Stomach (tissue), 9 donors: ENCODE results near the gene HDHD3. TPM values are rescaled to one million over a fixed set of nuclear protein-coding genes. Genes with fewer than 3 reads are reported as not detected.

Source experiments
- DNase-seq, 2 donors: peaks; one replicate each; pipeline versions ENCODE4 v3.0.0 to v3.0.0-alpha.2; 2013 to 2019
- H3K27ac ChIP-seq, 5 donors: fragments of 200-600 bp in 4 of 5; sonication (generic) in 4 of 5; one replicate each; pipeline ENCODE4 v1.5.1; 2013 to 2019; ENCODE audit warnings: mild to moderate bottlenecking in 1 of 5, moderate library complexity in 1 of 5
- H3K27me3 ChIP-seq, 3 donors: fragments of 200-600 bp; sonication (generic); one replicate each; pipeline ENCODE4 v1.5.1; 2017 to 2019; ENCODE audit warnings: mixed run types in 1 of 3
- H3K36me3 ChIP-seq, 4 donors: fragments of 200-600 bp; sonication (generic); 1 replicate in 3 of 4; 2 replicates in 1 of 4; pipeline ENCODE4 v1.5.1; 2016 to 2019
- H3K4me1 ChIP-seq, 4 donors: fragments of 200-600 bp; sonication (generic); one replicate each; pipeline ENCODE4 v1.5.1; 2016 to 2019
- H3K4me3 ChIP-seq, 4 donors: fragments of 200-600 bp; sonication (generic) in 3 of 4; one replicate each; pipeline ENCODE4 v1.5.1; 2016 to 2019; ENCODE audit warnings: mild to moderate bottlenecking in 1 of 4
- H3K9me3 ChIP-seq, 4 donors: fragments of 200-600 bp; sonication (generic); one replicate each; pipeline ENCODE4 v1.5.1; 2016 to 2019
- EP300 ChIP-seq: sonication (generic); formaldehyde crosslinking; IDR thresholded peaks from one replicate; pipeline ENCODE4 v1.6.1; 2017; ENCODE audit warnings: antibody characterized with exemption
- POLR2A ChIP-seq, 4 donors: fragments of 450-650 bp; IDR thresholded peaks; one replicate each; pipeline ENCODE4 v1.6.1; 2016; ENCODE audit warnings: antibody characterized with exemption in 4 of 4, control low read depth in 2 of 4, mild to moderate bottlenecking in 1 of 4, moderate library complexity in 1 of 4
- POLR2AphosphoS5 ChIP-seq, 3 donors: sonication (generic); formaldehyde crosslinking; IDR thresholded peaks; one replicate each; pipeline ENCODE4 v1.6.1; 2016; ENCODE audit warnings: antibody characterized with exemption in 3 of 3
- WGBS, 5 donors: extraction: QIAGEN DNeasy Blood & Tissue Kit in 3 of 5; methylation state at CpG; one replicate each; pipeline versions ENCODE4 v1.1.5 to v1.1.7; 2013 to 2018; 5-methylcytosine and 5-hydroxymethylcytosine counted together
- intact Hi-C: fragments of 100-400 bp; cut with DNase I; formaldehyde crosslinking; loops from one replicate; pipeline ENCODE4 v1.15.1; 2023; ENCODE audit warnings: low total_unique reads
- polyA plus RNA-seq, 3 donors: library from polyadenylated mRNA; stranded (reverse); fragments of 200-250 nt; gene quantifications; one replicate each; pipeline ENCODE4 v1.2.3, GENCODE V29; 2013
- total RNA-seq, 5 donors: library from RNA; depleted of rRNA; stranded (reverse); fragments of >200 nt; gene quantifications; one replicate each; pipeline versions ENCODE4 v1.1.0 to v1.2.3, GENCODE V29; 2014 to 2016
- TF ChIP-seq, protein P1 (sequence below), 7 experiments: fragments of 450-650 bp in 4 of 7; fragments of 200-600 bp in 3 of 7; sonication (generic) in 3 of 7; IDR thresholded peaks; one replicate each; pipeline ENCODE4 v1.5.1; 2016 to 2019; ENCODE audit warnings: antibody characterized with exemption in 7 of 7, control low read depth in 2 of 7, mild to moderate bottlenecking in 1 of 7
- donor health status: healthy with polysubstance abuse.
- donor health status: Bipolar disorder and iron deficiency.
- donor health status: healthy.

HDHD3 gene
- total and polyA plus RNA-seq, 8 donors = 41.3 to 120 (median 66.7) TPM

DNA sequence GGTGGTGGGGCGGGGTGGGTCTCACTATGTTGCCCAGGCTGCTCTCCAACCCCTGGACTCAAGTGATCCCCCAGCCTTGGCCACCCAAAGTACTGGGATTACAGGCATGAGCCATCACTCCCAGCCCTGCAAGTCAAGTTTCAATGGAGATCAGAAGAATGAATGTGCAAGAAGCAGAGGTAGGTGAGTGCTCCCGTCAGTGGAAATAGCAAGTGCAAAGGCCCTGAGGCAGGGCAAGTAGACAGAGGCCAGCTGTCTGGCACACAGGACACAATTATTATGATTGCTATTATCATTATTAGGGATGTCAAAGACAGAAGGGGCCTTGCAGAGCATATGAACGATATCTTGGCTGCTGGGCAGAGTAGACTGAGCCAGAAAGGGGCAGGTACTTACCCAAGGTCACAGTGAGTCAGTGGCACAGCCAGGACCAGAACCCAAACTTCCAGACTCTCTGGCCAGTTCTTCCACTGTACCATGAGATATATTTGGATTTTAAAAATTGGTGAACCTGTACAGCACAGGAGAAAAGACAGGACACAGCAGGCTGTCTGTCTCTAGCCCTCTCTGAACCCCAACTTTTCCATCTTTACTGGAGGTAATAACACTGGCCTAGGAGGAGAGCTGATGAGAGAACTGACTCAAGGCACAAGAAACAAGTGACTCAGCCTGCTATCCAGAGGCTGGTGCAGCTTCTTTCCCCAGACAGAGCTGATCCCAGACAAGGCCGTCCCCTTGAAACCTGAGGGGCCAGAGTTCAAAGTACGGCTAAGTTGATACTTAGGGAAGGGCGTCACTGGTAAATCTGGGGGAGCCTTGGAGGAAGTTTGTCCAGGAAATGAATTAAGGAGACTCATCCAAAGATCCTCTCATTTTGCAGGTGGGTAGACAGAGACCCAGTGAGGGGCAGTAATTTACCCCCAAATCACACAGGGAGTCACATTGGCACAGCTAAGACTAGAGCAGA, 1.4 kb downstream of the HDHD3 start:
- Histone ChIP-seq H3K4me1 (peaks cover 14 to 63% (median 61%) of the 10 kb centered on the region in 4 donors), H3K9me3 (no peaks in the 10 kb centered on the region), H3K4me3 (peak overlapping the region; percentile 69 to 84 (median 78)), H3K27me3 (no peaks in the 10 kb centered on the region), H3K36me3 (peaks cover 14 to 33% (median 27%) of the 10 kb centered on the region in 4 donors), H3K27ac (peak overlapping the region; percentile 89 to 97 (median 96))
- DNase-seq = peak; percentile 49 to 75
- 54 to 70% (median 58%) methylated on average over 5 to 6 of the region's 6 CpGs for WGBS, 5 donors
- intact Hi-C loops = no loop called here
- peak in 1 of 3 donors; percentile 13 for TF ChIP-seq POLR2AphosphoS5 (IDR thresholded peaks at IDR 0.05)
- no peak for TF ChIP-seq POLR2A (IDR thresholded peaks at IDR 0.05)

DNA sequence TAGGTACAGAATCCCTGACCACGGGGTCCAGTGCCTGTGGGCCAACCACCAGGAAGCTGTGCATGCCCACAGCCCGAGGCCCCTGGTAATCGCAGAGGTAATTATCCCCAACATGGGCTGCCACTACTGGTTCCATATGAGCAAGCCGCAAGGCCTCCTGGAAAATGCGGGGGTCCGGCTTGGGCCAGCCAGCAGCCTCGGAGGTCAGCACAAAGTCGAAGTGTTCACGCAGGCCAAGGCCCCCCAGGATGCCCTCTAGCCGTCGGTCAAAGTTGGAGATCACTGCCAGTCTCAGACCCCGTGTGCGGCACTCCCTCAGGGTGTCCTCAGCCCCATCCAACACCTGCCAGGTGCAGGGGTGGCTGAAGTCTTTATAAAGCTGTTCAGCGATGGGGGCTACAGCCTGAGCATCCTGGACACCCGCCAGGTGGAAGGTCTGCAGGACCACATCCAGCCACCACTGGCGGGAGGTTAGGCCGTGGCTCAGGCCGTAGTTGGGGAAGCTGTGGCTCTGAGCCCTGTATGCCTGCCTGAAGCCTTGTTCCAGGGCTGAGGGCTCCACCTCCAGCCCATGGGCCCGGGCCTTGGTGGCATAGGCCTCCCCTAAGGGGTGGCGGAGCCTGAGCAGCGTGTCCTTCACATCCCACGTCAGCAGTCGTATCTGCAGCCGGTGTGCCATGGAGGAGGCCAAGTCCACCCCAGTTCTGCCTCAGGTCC, 3.0 kb downstream of the HDHD3 start:
- TF ChIP-seq POLR2A (IDR thresholded peaks at IDR 0.05) = no peak
- TF ChIP-seq POLR2AphosphoS5 (IDR thresholded peaks at IDR 0.05) = no peak
- TF ChIP-seq, protein P1, sequence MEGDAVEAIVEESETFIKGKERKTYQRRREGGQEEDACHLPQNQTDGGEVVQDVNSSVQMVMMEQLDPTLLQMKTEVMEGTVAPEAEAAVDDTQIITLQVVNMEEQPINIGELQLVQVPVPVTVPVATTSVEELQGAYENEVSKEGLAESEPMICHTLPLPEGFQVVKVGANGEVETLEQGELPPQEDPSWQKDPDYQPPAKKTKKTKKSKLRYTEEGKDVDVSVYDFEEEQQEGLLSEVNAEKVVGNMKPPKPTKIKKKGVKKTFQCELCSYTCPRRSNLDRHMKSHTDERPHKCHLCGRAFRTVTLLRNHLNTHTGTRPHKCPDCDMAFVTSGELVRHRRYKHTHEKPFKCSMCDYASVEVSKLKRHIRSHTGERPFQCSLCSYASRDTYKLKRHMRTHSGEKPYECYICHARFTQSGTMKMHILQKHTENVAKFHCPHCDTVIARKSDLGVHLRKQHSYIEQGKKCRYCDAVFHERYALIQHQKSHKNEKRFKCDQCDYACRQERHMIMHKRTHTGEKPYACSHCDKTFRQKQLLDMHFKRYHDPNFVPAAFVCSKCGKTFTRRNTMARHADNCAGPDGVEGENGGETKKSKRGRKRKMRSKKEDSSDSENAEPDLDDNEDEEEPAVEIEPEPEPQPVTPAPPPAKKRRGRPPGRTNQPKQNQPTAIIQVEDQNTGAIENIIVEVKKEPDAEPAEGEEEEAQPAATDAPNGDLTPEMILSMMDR (IDR thresholded peaks at IDR 0.05) = no peak
- no peak for TF ChIP-seq EP300
- no peaks in the 10 kb centered on the region for H3K27me3 ChIP-seq
- intact Hi-C loops = no loop called here

DNA sequence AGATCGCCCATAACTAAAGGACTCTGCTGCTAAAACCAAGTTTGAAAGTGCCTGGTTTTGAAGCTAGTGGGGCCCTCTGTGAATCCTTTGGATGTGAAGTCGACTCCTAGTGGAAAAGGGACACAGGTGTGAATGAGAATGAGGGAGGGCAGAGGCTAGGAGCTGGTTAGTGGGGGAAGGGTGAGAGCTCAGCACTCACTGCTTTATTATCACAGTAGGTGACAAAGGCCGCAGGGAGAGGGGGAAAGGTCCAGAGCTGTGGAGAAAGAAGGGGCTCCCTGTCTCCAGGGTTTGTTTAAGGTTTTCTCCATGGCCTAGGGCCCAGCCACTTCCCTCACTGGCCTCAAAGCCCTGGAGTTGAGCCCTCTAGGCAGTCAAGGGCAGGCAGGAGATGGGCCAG, 3.5 kb downstream of the HDHD3 start:
- Histone ChIP-seq H3K27ac (peak overlapping the region in 2 of 5 donors; percentile 28 to 37), H3K4me3 (no peak overlapping the region), H3K4me1 (peaks cover 6 to 59% (median 58%) of the 10 kb centered on the region in 4 donors), H3K36me3 (peaks cover 14 to 33% (median 27%) of the 10 kb centered on the region in 4 donors), H3K27me3 (no peaks in the 10 kb centered on the region), H3K9me3 (no peaks in the 10 kb centered on the region)
- TF ChIP-seq EP300 (no peak), POLR2A (IDR thresholded peaks at IDR 0.05) (no peak), POLR2AphosphoS5 (IDR thresholded peaks at IDR 0.05) (no peak)
- TF ChIP-seq, protein P1 (IDR thresholded peaks at IDR 0.05) = no peak
- DNase-seq = no peak
- WGBS, 5 donors = 54 to 62% (median 58%) methylated on average over 3 of the region's 3 CpGs
- intact Hi-C loops = no loop called here

More for the DNA sequence above, 3.0 kb downstream of the HDHD3 start:
- DNase-seq = no peak
- peaks cover 12 to 64% (median 59%) of the 10 kb centered on the region in 4 donors for H3K4me1 ChIP-seq
- 75 to 92% (median 82%) methylated on average over 11 to 24 of the region's 24 CpGs for WGBS, 5 donors
- H3K4me3 ChIP-seq = peak overlapping the region in 1 of 4 donors; percentile 3
- H3K9me3 ChIP-seq = no peaks in the 10 kb centered on the region
- H3K27ac ChIP-seq = peak overlapping the region in 3 of 5 donors; percentile 8 to 37 (median 28)
- H3K36me3 ChIP-seq = peaks cover 14 to 33% (median 27%) of the 10 kb centered on the region in 4 donors

DNA sequence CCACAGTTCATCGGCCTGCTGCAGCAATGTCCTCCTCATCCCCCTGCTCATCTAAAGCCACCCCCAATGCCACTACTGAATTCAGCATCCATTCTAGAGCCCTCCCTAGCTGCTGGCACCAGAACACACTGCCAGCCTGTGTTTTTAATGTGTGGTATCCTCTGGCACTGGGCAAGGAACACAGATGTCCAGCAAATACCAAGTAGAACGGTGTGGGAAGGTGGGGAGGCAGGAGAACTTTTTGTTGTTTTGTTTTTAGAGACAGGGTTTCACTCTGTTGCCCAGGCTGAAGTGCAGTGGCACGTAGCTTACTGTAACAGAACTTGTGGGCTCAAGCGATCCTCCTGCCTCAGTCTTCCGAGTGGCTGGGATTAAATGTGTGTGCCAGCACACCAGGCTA, 4.7 kb downstream of the HDHD3 start:
- H3K36me3 ChIP-seq = peaks cover 14 to 33% (median 27%) of the 10 kb centered on the region in 4 donors
- H3K4me1 ChIP-seq = peaks cover 5 to 50% (median 46%) of the 10 kb centered on the region in 4 donors
- TF ChIP-seq POLR2A (IDR thresholded peaks at IDR 0.05) = no peak
- TF ChIP-seq POLR2AphosphoS5 (IDR thresholded peaks at IDR 0.05) = no peak
- TF ChIP-seq, protein P1 (IDR thresholded peaks at IDR 0.05) = no peak
- no peak for TF ChIP-seq EP300
- WGBS, 5 donors = 79 to 88% (median 85%) methylated on average over 5 of the region's 5 CpGs
- H3K4me3 ChIP-seq = no peak overlapping the region
- no peak overlapping the region for H3K27ac ChIP-seq
- H3K9me3 ChIP-seq = no peaks in the 10 kb centered on the region
- intact Hi-C loops = no loop called here
- no peaks in the 10 kb centered on the region for H3K27me3 ChIP-seq
- DNase-seq = no peak
